ENCODE data around the gene HOXD12.

The HOXD12 gene

GRCh38 chr2:176151442-176152287 lies 52.1 kb downstream of the HOXD12 start, which contains the start of gene HOXD4:
HOXD4 (plus strand) TSS chr2:176151550; CDS start chr2:176151634, 84 bp downstream.
- DNase-seq = no peak
